Mesenchymal stem cell (in vitro differentiated cells and primary cell): ENCODE measurements around the gene PKD1L1.
A peak's percentile ranks its signal among the peaks of the same experiment; 100 is the strongest.

Experiments
- DNase-seq: peaks from one replicate; pipeline ENCODE4 v3.0.0-alpha.2; 2013
- H2AFZ ChIP-seq: one replicate; pipeline ENCODE4 v1.6.1; 2013; ENCODE audit warnings: low read depth, mild to moderate bottlenecking, control low read depth, inconsistent platforms, low read length, moderate library complexity
- H2AK5ac ChIP-seq: 2 replicates; pipeline ENCODE4 v1.6.1; 2013; ENCODE audit warnings: low read length, moderate library complexity, mild to moderate bottlenecking, inconsistent platforms; ENCODE audit not compliant: severe bottlenecking
- H2BK120ac ChIP-seq: one replicate; pipeline ENCODE4 v1.6.1; 2013; ENCODE audit warnings: low read depth, mild to moderate bottlenecking, inconsistent platforms, low read length, moderate library complexity
- H2BK12ac ChIP-seq, 2 experiments: one replicate each; pipeline ENCODE4 v1.6.1; 2013; ENCODE audit warnings: inconsistent platforms in 2 of 2, low read length in 2 of 2, mild to moderate bottlenecking in 2 of 2, moderate library complexity in 2 of 2, control low read depth in 1 of 2
- H2BK15ac ChIP-seq: one replicate; pipeline ENCODE4 v1.6.1; 2013; ENCODE audit warnings: mild to moderate bottlenecking, low read depth, inconsistent platforms; ENCODE audit not compliant: poor library complexity, severe bottlenecking
- H2BK5ac ChIP-seq: 2 replicates; pipeline ENCODE4 v1.6.1; 2013; ENCODE audit warnings: low read depth, mild to moderate bottlenecking, low read length, control low read depth, inconsistent platforms; ENCODE audit not compliant: poor library complexity, severe bottlenecking
- H3K14ac ChIP-seq, 2 experiments: one replicate each; pipeline ENCODE4 v1.6.1; 2013; ENCODE audit warnings: inconsistent platforms in 2 of 2, low read length in 2 of 2, control low read depth in 1 of 2, mild to moderate bottlenecking in 1 of 2, moderate library complexity in 1 of 2
- H3K18ac ChIP-seq, 2 experiments: one replicate each; pipeline ENCODE4 v1.6.1; 2013; ENCODE audit warnings: inconsistent platforms in 2 of 2, low read length in 2 of 2, control low read depth in 1 of 2, low read depth in 1 of 2, mild to moderate bottlenecking in 1 of 2
- H3K23ac ChIP-seq, 2 experiments: one replicate each; pipeline ENCODE4 v1.6.1; 2013; ENCODE audit warnings: inconsistent platforms in 2 of 2, low read length in 2 of 2, mild to moderate bottlenecking in 2 of 2, moderate library complexity in 2 of 2, control low read depth in 1 of 2
- H3K27ac ChIP-seq: 2 replicates; pipeline ENCODE4 v1.5.1; 2013; ENCODE audit warnings: mild to moderate bottlenecking, moderate library complexity, low read length, control low read depth, inconsistent platforms; ENCODE audit not compliant: poor library complexity, severe bottlenecking
- H3K27me3 ChIP-seq, 2 experiments: 2 replicates each; pipeline versions ENCODE4 v1.6.1 to v1.7.0; 2013; ENCODE audit warnings: low read length in 2 of 2, mild to moderate bottlenecking in 2 of 2, moderate library complexity in 2 of 2, control low read depth in 1 of 2, inconsistent platforms in 1 of 2; ENCODE audit not compliant: control insufficient read depth in 1 of 2, insufficient read depth in 1 of 2
- H3K36me3 ChIP-seq, 2 experiments: 2 replicates each; pipeline versions ENCODE4 v1.6.1 to v1.7.0; 2013; ENCODE audit warnings: low read length in 2 of 2, control low read depth in 1 of 2, inconsistent platforms in 1 of 2, low read depth in 1 of 2, mild to moderate bottlenecking in 1 of 2; ENCODE audit not compliant: insufficient read depth in 2 of 2, control insufficient read depth in 1 of 2
- H3K4ac ChIP-seq, 2 experiments: one replicate each; pipeline ENCODE4 v1.6.1; 2013; ENCODE audit warnings: inconsistent platforms in 2 of 2, low read length in 2 of 2, mild to moderate bottlenecking in 2 of 2, moderate library complexity in 2 of 2, control low read depth in 1 of 2, low read depth in 1 of 2
- H3K4me1 ChIP-seq: 2 replicates; pipeline ENCODE4 v1.6.1; 2013; ENCODE audit warnings: low read depth, low read length, control low read depth; ENCODE audit not compliant: control insufficient read depth, insufficient read depth
- H3K4me2 ChIP-seq: 2 replicates; pipeline ENCODE4 v1.6.1; 2013; ENCODE audit warnings: low read length, mild to moderate bottlenecking, inconsistent platforms; ENCODE audit not compliant: poor library complexity, severe bottlenecking
- H3K4me3 ChIP-seq, 2 experiments: 2 replicates each; pipeline versions ENCODE4 v1.5.1 to v1.7.0; 2013; ENCODE audit warnings: low read length in 2 of 2, mild to moderate bottlenecking in 2 of 2, control low read depth in 1 of 2, low read depth in 1 of 2; ENCODE audit not compliant: insufficient read depth in 1 of 2
- H3K79me1 ChIP-seq: replicated peaks from 2 replicates; pipeline ENCODE4 v1.6.1; 2013; ENCODE audit warnings: mild to moderate bottlenecking, control low read depth, low read length, inconsistent platforms; ENCODE audit not compliant: poor library complexity, severe bottlenecking
- H3K9ac ChIP-seq: 2 replicates; pipeline ENCODE4 v1.7.0; 2013; ENCODE audit warnings: mild to moderate bottlenecking, low read length, moderate library complexity
- H3K9me3 ChIP-seq: 2 replicates; pipeline ENCODE4 v1.7.0; 2013; ENCODE audit warnings: mild to moderate bottlenecking, low read length; ENCODE audit not compliant: control insufficient read depth
- H4K8ac ChIP-seq: one replicate; pipeline ENCODE4 v1.6.1; 2013; ENCODE audit warnings: inconsistent platforms, mild to moderate bottlenecking, low read length, moderate library complexity
- H4K91ac ChIP-seq: one replicate; pipeline ENCODE4 v1.6.1; 2013; ENCODE audit warnings: mild to moderate bottlenecking, low read length, inconsistent platforms
- WGBS: methylation state at CpG from one replicate; pipeline ENCODE4 v1.1.7; 2013; ENCODE audit warnings: mixed read lengths; 5-methylcytosine and 5-hydroxymethylcytosine counted together

PKD1L1 gene

GRCh38 chr7:47902013-47902412, 46.3 kb downstream of the PKD1L1 start:
- 94% methylated on average over 3 of the region's 4 CpGs for WGBS
- H4K8ac ChIP-seq = no peak overlapping the region

GRCh38 chr7:47901542-47901941, 46.7 kb downstream of the PKD1L1 start:
- Histone ChIP-seq H3K23ac (no peak overlapping the region), H3K4me3 (no peak overlapping the region), H2BK5ac (no peak overlapping the region), H3K14ac (no peak overlapping the region), H2BK12ac (peak overlapping the region in 1 of 2 experiments; percentile 5), H2BK15ac (no peak overlapping the region), H4K91ac (peak overlapping the region; percentile 52), H2AK5ac (no peak overlapping the region), H3K4ac (no peak overlapping the region), H2BK120ac (no peak overlapping the region), H3K18ac (no peak overlapping the region), H3K4me2 (no peak overlapping the region), H3K9ac (no peak overlapping the region), H3K79me1 (no peaks in the 10 kb centered on the region), H4K8ac (no peak overlapping the region), H3K36me3 (no peaks in the 10 kb centered on the region), H3K27ac (no peak overlapping the region), H2AFZ (no peak overlapping the region), H3K9me3 (no peaks in the 10 kb centered on the region), H3K27me3 (no peaks in the 10 kb centered on the region), H3K4me1 (peaks cover 3% of the 10 kb centered on the region)
- peak; percentile 21 for DNase-seq
- 75% methylated on average over 10 of the region's 11 CpGs for WGBS

More at GRCh38 chr7:47902013-47902412, 46.3 kb downstream of the PKD1L1 start:
- Histone ChIP-seq H2AK5ac (no peak overlapping the region), H3K27ac (no peak overlapping the region), H2BK120ac (no peak overlapping the region), H3K27me3 (no peaks in the 10 kb centered on the region), H2BK15ac (peak overlapping the region; percentile 73), H3K14ac (no peak overlapping the region), H2AFZ (no peak overlapping the region), H3K36me3 (no peaks in the 10 kb centered on the region), H3K4me2 (no peak overlapping the region), H3K4ac (no peak overlapping the region), H3K9ac (no peak overlapping the region), H3K9me3 (no peaks in the 10 kb centered on the region), H2BK5ac (no peak overlapping the region), H3K23ac (no peak overlapping the region), H2BK12ac (no peak overlapping the region), H4K91ac (no peak overlapping the region), H3K4me1 (peaks cover 3% of the 10 kb centered on the region), H3K4me3 (no peak overlapping the region), H3K18ac (no peak overlapping the region), H3K79me1 (no peaks in the 10 kb centered on the region)
- no peak for DNase-seq

DNA sequence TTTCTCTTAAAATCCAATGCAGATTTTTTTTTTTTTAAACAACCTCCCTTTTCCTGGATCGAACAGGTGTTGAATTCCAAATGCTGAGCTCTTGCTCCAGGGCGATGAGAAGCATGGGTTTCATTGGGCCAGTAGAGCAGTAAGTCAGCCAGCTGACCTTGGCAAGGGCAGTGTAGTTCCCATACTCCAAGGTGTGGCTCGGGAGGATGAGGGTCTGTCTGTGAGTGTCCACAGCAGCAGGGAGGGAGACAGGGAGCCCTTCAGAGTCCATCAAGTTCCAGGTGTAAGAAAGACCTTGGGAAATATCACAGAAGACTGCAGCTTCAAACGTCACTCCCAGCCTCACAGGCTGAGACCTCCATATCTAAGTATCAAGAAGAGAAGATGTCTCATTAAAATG, 50.4 kb downstream of the PKD1L1 start:
- WGBS = 83% methylated on average over 3 of the region's 4 CpGs
- no peak overlapping the region for H3K9ac ChIP-seq
- no peak for DNase-seq

GRCh38 chr7:47896809-47897423, 51.4 kb downstream of the PKD1L1 start:
- H4K91ac ChIP-seq = no peak overlapping the region
- no peak for DNase-seq

More for the DNA sequence above, 50.4 kb downstream of the PKD1L1 start:
- H4K8ac ChIP-seq = no peak overlapping the region
- no peak overlapping the region for H2AK5ac ChIP-seq
- H2BK120ac ChIP-seq = no peak overlapping the region
- peaks cover 3% of the 10 kb centered on the region for H3K4me1 ChIP-seq
- H3K27ac ChIP-seq = no peak overlapping the region
- H3K4me3 ChIP-seq = no peak overlapping the region
- no peak overlapping the region for H2BK5ac ChIP-seq
- no peak overlapping the region for H3K4me2 ChIP-seq
- H2AFZ ChIP-seq = no peak overlapping the region
- no peak overlapping the region for H2BK12ac ChIP-seq
- no peak overlapping the region for H3K4ac ChIP-seq
- no peak overlapping the region for H3K23ac ChIP-seq
- H4K91ac ChIP-seq = no peak overlapping the region
- no peaks in the 10 kb centered on the region for H3K27me3 ChIP-seq
- H2BK15ac ChIP-seq = no peak overlapping the region
- no peak overlapping the region for H3K14ac ChIP-seq
- no peak overlapping the region for H3K18ac ChIP-seq
- no peaks in the 10 kb centered on the region for H3K79me1 ChIP-seq
- H3K36me3 ChIP-seq = no peaks in the 10 kb centered on the region
- H3K9me3 ChIP-seq = no peaks in the 10 kb centered on the region

More at GRCh38 chr7:47896809-47897423, 51.4 kb downstream of the PKD1L1 start:
- no peak overlapping the region for H3K23ac ChIP-seq
- H2BK15ac ChIP-seq = no peak overlapping the region
- no peak overlapping the region for H2AFZ ChIP-seq
- H4K8ac ChIP-seq = peak overlapping the region; percentile 33
- no peak overlapping the region for H3K14ac ChIP-seq
- H3K4me3 ChIP-seq = no peak overlapping the region
- peaks cover 3% of the 10 kb centered on the region for H3K4me1 ChIP-seq
- H3K9ac ChIP-seq = no peak overlapping the region
- peaks cover 0 to 1% of the 10 kb centered on the region in 2 experiments for H3K27me3 ChIP-seq
- 55% methylated on average over 9 of the region's 9 CpGs for WGBS
- H3K79me1 ChIP-seq = no peaks in the 10 kb centered on the region
- no peak overlapping the region for H2AK5ac ChIP-seq
- no peak overlapping the region for H3K18ac ChIP-seq
- no peak overlapping the region for H2BK12ac ChIP-seq
- H2BK5ac ChIP-seq = no peak overlapping the region
- no peak overlapping the region for H2BK120ac ChIP-seq
- no peak overlapping the region for H3K27ac ChIP-seq
- H3K9me3 ChIP-seq = no peaks in the 10 kb centered on the region
- H3K4me2 ChIP-seq = no peak overlapping the region
- no peak overlapping the region for H3K4ac ChIP-seq
- H3K36me3 ChIP-seq = no peaks in the 10 kb centered on the region
